Embryonic facial prominence (tissue), 1 donor: ENCODE data around the gene COPS9.

Experiments
- DNase-seq: peaks from one replicate; pipeline ENCODE4 v3.0.0-alpha.2; 2016; ENCODE audit errors: extremely low spot score

The COPS9 gene

DNA sequence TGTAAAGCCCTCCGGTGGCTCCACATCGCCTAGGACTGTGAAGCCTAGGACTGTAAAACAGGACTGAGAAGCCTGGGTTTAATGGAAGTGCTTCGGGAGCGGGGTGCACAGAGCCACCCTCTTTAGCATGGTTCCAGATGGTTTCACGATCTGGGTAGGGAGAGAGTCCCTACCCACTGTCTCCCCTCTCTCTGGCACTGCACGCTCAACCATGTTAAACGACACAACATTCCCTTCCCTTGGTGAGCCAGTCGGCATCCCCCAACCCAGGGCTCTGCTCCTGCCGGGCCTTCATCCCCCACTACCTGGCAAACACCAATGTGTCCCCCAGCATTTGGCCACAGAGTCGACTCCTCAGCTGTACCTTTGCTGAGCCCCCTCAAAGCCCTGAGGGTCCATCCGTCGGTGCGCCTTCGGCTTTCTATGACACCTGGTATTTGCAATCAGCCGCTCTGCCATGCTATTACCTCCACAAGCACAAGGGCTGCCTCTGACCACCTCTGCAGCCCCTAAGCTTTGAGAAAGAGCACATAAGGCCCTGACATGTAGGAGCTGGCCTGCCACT lies 1.1 kb downstream of the COPS9 start:
- no peak for DNase-seq

DNA sequence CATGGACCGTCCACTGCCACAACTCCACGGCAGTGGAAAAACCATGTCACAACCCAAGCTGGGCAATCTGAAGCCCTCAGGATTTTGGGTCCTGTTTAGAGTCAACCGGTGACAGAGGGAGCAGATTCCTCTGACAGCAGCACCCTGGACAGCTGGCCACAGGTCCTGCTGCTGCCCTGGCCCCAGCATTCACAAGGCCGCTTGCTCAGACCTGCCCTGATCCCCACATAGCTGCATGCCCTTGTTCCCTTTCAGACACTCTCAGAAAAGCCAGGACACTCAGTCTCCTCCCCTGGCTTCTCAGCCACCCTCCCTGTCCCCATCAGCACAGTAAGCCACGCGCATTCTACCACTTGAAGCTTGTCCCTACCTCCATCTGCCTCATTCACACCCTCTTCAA lies 1.6 kb downstream of the COPS9 start:
- DNase-seq: no peak

GRCh38 chr2:240133401-240133800 lies 2.7 kb downstream of the COPS9 start:
- no peak for DNase-seq

GRCh38 chr2:240132651-240132980 lies 3.5 kb downstream of the COPS9 start:
- DNase-seq: no peak

DNA sequence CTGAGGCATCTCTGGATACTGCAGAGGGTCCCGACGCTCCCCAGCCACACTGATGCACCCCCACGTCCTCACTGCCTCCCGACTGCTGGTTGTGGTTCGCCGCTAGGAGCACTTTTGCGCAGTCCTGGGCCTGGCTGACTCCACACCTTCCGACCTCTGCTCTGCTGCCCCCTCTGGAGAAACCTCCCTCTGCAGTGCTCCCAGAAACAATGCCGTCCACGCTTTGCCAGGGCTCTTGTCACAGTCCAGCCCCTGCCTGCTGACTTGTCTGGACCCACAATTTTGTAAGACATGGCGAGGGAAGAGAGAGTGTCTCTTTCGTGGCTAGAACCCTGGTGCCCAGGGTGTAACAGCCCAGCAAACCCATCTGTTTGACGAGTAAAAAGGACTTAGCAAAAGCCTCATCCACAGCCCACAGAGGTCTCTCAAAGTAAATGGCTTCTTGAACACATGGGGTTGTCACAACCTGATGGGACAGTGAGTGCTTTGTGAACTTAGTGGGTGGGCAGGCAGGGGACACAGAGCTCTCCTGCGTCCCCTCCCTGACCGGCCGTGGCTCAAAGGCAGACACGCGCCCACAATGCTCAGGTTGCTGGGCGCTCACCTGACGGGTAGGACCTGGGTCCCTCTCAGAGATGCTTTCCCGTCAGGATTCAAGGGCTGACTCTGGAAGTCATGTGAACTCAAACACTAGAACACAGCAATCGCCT lies 4.0 kb downstream of the COPS9 start:
- DNase-seq: no peak

DNA sequence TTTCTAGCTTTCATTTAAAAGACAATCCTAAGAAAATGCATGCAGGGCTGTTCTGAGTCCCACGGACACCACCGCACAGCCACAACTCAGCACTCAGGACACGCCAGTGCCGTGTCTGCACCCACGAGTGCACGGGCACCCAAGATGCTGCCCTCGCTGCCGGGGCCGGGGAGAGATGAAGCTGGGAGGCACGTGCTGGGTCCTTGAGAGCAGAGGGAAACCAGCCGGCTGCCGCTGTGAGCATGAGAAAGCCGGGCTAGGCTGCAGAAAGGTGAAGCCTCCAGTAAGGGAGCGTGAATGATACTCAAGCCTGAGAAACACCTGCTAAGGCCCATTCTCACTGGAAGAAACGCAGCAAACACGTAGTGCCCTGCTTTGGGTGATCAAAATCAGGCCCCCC lies 4.8 kb downstream of the COPS9 start:
- DNase-seq: no peak

- DNase-seq: no peak
These were observed 5.5 kb downstream of the COPS9 start for GRCh38 chr2:240130393-240131195.

- no peak for DNase-seq
These were observed 6.2 kb downstream of the COPS9 start for GRCh38 chr2:240129731-240130392.

GRCh38 chr2:240129311-240129710 lies 6.8 kb downstream of the COPS9 start:
- no peak for DNase-seq

GRCh38 chr2:240128608-240129145 lies 7.4 kb downstream of the COPS9 start:
- no peak for DNase-seq

DNA sequence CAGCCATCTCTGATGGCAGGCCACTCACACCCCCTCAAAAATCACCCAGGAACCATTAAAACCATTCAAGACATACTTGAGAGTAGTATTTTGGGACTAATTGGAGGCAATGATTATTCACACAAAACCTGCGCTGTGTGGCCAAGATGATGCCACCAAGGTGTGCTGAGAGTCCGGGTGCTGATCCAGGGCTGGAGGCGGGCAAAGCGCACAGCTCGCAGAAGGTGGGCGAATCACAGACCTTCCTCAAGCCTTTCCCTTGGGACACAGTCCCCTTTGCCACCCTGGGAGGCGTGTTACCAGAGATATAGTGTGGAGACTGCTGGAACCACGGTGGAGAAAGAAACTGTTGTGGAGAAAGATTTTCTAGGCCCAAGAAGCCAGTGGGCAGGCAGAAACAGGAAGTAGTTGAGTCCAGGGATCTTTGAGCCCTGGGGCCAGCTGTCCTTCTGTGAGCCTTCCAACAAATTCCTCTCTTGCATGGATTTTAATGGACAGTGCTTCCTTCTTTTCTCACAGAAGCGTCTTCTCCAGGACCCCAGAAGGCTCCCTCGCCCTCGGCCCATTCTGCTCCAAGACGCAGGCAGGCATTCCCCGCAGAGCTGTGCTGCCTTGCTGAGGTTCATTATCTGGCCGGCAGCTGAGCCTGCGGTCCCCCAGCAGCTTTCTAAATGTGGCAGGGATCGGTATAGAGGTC lies 8.0 kb downstream of the COPS9 start:
- DNase-seq: no peak

DNA sequence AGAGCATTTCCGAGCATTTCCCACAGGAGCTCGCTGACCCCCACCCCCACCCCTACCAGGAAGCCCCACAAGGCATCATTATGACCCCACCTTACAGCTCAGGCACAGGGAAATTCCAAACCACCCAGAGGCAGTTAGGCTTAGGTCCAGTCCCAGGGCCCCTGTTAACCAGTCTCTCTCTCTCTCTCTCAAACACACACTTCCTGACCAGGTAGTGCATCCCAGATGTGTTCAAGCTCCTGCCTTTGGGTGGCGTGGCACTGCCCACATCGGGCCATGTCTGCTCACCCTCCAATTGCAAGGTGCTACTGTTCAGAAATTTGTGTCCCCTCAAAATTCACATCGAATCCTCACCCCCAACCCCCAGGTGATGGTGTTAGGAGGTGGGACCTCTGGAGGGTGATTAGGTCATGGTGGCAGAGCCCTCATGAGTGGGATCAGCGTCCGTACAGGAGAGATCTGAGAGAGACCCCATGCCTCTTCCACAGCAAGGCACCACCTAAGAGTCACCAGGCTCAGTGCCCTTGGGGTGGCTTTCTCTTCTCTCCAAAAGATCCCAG lies 8.8 kb downstream of the COPS9 start:
- DNase-seq: no peak

GRCh38 chr2:240126731-240127130 lies 9.4 kb downstream of the COPS9 start:
- no peak for DNase-seq

- DNase-seq: no peak
These were observed 10.4 kb downstream of the COPS9 start for GRCh38 chr2:240125742-240126141.

DNA sequence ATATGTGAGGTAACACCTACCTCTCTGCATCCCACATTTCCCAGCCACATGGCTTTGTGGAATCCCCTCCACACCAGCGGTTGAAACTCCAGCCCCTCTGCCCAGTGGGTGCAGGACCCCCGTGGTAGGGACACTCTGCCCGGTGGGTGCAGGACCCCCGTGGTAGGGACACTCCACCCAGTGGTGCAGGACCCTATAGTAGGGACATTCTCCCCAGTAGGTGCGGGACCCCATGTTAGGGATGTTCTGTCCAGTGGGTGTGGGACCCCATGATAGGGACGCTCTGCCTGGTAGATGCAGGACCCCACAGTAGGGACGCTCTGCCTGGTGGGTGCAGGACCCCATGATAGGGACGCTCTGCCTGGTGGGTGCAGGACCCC lies 11.5 kb downstream of the COPS9 start:
- DNase-seq: no peak

DNA sequence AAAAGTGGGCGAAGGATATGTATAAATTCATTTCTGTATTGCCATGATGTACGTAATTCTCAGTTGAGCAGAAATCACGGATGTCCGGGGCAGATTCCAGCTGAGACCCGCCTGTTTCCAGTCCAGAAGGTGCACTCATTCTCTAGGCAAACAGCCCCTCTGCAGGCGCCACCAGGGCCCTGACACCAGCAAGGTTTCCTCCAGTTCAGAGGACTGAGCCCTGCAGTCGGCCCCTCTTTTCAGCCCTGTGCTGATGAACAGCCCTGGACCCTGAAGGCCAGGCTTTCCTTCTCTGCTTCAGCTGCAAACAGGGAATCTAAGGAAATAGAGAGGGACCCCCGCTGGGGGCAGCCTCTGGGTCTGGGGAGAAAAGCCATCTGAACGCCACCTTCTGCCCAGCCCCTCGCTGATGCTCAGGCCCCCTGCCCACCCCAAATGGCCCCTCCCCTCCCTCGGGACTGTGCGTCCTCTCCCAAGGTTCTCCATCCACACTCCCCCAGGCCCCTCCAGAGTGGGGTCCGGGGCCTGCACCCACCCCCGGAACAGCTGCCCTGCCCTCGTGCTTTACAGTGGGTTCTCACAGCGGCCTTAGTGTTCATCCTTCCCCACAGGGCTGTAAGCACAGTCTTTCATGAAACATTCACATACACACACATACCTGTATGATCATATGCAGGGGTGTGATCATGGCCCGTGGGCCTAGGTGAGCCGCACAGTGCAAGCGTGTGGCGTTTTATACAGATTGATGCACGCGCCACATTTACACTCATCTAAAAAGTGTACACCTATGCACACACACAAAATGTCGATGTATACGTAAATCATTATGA lies 12.1 kb downstream of the COPS9 start:
- no peak for DNase-seq

GRCh38 chr2:240121675-240122074 lies 14.4 kb downstream of the COPS9 start:
- no peak for DNase-seq

GRCh38 chr2:240121190-240121589 lies 14.9 kb downstream of the COPS9 start:
- DNase-seq: no peak

- DNase-seq: no peak
These were observed 21.9 kb downstream of the COPS9 start for GRCh38 chr2:240114233-240114632.

- DNase-seq: no peak
These were observed 23.0 kb downstream of the COPS9 start for GRCh38 chr2:240112914-240113690.
